Measurements from ENCODE around the gene CAB39L.
A peak's percentile ranks its signal among the peaks of the same experiment; 100 is the strongest.

The CAB39L gene

DNA sequence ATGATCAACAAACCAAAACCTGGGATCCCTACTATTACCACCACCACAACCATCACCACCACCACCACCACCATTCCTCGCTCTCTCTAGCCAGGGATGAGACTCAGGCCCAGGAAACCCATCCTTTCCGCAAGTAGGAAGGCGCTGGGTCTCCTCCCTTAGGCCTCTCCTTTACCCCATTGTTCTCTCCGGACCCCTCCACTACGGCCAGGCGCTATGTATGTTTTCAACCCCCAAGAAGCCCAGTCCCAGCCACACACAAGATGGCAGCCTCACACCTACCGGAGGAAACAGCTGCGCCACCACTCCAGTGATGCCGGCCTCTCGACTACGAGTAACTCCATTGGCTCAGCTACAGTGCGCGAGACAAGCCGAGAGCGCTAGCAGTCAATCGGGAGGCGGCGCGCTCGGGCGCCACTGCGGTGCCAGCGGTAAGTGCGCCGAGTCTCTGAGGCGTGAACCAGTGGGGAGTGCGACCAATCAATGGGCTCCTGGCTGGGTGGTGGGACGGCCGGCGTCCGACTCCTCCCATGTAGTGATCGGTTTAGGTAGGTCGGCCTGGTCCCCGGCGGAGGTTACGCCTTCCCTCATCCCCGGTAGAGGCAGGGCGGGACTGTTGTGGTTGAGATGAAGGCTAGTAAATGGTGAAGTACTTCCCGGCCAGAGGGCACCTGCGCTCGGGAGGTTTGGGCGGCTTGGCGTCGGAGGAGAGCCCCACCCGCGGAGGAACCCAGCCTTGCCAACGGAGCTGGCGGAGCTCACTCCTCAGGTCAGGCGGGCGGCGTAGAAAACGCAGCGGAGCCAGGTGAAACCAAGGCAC is at the start of gene CAB39L, which contains the start of gene SETDB2:
Gene CAB39L (minus strand): TSS at position 361 of the 820 bp plus-strand sequence. CDS start 61,154 bp downstream, outside the sequence.
Gene SETDB2 (plus strand): TSS at position 571 of the 820 bp plus-strand sequence. CDS start 7,620 bp downstream, outside the sequence.
- peak; percentile 95 for DNase-seq (ENCODE audit: low spot score)

DNA sequence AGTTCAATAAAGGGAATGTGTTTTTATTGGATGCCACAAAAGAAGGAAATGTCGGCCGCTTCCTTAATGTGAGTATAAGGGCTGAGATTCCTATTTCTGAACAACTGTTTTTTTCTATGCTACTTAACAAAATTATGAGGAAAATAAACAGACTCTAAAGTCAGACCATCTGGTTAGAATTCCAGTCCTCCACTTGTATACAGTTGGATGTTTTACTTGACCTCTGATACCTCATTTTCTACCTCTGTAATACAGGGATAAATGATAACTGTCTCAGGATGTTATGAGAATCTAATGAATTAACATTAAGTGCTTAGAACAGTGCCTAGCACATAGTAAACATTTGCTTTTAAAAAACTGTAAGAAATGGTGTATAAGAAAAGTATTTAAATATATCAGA is 44.7 kb upstream of the CAB39L start:
- no peak for DNase-seq (ENCODE audit: low spot score)

DNA sequence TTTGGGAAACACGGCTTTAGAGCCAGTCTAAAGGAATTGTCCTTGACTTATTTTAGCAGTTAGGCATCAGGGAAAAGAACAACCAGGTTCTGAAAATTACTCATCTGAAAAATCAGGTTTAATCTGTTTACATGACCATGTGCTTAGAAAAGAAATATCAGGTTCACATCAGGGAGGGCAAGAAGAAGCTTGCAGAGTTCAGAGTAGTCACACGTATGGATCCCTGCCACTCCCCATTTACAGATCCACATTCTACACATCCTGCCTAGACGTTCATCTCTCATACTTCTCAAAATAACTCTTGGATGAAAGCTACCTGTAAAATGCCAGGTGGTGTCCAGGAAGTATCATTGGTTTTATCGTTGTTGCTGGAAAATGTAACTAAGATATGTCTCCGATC is 37.9 kb upstream of the CAB39L start:
- no peak for DNase-seq (ENCODE audit: low spot score)

DNA sequence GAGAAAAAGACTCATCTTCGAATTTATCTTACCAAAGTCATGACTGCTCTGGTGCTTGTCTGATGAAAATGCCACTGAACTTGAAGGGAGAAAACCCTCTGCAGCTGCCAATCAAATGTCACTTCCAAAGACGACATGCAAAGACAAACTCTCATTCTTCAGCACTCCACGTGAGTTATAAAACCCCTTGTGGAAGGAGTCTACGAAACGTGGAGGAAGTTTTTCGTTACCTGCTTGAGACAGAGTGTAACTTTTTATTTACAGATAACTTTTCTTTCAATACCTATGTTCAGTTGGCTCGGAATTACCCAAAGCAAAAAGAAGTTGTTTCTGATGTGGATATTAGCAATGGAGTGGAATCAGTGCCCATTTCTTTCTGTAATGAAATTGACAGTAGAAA is 32.7 kb upstream of the CAB39L start:
- DNase-seq (ENCODE audit: low spot score), result no peak

DNA sequence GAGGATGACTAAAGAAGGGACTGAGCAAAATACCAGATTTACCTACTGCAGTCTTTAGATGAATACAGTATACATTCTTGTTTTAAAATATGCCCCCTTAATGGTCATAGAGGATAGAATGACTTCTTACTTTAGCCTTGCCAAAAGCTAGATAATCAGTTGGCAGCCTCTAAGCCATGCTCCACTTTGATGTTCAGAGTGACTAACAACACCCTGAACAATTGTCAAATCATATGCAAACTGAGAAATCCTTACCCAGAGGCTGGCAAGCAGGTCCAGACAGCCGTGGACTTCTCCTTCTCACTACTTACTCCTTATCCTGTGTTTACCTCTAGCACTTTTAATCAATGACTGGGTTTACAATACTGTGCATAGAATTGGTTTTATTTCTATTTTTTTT is 28.3 kb upstream of the CAB39L start:
- DNase-seq (ENCODE audit: low spot score), result no peak

DNA sequence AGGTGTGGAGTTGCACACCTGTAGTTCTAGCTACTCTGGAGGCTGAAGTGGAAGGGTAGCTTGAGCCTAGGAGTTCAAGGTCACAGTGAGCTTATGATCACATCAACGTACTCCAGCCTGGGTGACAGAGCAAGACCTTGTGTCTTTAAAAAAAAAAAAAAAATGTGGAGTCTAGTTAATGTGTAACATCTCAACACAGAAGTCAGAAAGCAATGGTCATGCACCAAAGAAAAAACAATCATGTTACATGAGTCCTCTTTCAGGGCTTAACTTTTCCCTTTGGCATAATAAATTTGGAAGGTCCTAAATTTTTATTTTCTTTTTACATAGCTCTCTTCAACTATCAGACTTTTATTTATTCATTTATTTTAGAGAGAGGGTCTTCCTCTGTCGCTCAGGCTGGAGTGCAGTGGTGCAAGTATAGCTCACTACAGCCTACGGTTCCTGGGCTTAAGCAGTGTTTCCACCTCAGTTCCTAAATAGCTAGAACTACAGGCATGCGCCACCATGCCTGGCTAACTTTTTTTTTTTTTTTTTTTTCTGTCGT is 22.5 kb upstream of the CAB39L start:
- no peak for DNase-seq (ENCODE audit: low spot score)

DNA sequence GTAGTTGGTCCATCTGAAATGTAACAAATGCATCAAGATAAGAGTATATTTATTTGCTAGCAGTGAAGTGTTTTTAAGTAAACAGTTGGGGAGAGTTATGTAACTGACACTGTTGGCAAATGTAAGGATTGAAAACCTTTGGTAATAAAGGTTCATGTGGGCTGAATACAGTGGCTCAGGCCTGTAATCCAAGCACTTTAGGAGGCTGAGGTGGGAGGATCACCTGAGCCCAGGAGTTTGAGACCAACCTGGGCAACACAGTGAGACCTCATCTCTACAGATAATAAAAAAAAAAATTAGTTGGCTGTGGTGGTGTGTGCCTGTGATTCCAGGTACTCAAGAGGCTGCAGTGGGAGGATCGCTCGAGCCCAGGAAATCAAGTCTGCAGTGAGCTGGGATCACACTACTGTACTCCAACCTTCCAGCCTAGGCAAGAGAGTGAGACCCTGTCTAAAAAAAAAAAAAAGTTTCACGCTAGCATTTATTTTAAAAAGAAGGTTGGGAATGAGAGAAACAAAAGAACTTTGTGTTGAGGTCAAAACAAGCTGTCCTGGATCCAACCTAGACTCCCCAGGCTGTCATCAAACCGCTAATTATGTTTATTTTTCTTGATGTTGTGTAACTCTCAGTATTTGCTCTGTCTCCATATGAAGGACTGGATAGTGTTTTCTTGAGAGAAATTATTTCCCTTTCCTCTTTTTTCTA is 20.9 kb upstream of the CAB39L start:
- no peak for DNase-seq (ENCODE audit: low spot score)

DNA sequence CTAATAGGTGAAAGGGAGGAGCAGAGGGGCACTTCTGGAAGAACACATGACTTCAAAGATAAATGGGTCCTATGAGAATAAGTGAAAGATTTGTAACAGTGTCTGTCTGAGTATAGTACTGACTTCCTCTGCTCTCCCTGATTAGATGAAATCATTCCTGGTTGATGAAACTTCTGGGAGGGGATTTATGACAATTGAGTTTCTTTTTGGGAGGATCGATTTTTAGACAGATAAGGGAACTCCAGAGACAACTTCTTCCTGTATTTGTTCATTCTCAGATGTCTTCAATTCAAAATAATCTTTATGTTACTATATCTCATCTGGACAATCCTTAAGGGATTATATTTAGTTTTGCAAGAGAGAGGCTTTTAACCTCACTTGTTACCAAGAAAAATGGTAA is 20.2 kb upstream of the CAB39L start:
- DNase-seq (ENCODE audit: low spot score), result no peak

DNA sequence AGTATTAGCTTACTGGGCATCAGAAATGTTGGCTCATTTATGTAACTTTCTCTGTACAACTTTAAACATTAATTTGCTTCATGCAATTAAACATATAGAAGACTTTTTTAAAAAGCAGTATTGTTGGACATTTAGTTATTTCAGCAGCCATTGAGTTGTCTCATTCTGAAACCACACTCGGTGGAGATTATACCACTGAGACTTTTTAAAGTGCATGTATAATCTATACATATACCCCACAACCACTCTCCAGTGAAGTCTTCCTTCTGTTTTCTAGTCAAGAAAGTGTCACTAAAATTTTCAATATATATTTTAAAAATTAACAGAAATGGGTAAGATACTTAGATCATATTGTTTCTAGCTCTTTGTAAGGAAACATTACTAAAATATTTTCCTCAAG is 15.7 kb upstream of the CAB39L start:
- no peak for DNase-seq (ENCODE audit: low spot score)

DNA sequence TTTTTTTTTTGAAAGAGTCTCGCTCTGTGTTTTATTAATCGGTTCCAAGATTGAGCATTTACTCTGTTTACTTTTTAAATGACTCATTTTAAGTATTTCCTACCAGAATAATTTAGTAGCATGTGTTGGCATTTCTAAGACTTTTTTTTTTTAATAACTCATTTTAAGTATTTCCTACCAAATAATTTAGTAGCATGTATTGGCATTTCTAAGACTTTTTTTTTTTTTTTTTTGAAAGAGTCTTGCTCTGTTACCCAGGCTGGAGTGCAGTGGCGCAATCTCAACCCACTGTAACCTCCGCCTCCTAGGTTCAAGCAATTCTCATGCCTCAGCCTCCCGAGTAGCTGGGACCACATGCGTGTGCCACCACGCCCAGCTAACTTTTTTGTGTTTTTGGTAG is 13.4 kb upstream of the CAB39L start:
- no peak for DNase-seq (ENCODE audit: low spot score)

DNA sequence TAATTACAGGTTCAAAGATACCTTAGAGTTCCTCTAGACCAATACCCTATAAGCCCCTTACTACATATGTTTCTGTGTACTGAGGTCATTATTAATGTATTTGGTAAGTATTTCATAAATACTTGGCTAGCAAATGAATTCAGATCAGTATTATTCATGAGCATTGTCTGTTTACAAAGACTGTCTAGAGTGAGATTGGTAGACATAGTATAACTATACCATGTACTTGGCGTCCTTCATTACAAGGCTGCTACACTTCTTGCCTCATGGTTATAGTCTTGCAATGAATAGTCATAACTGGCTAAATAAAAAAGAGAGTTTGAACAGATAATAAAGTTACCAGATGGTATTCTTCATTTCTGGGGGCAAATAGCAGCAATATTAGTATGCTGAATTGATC is 12.3 kb upstream of the CAB39L start:
- DNase-seq (ENCODE audit: low spot score), result no peak

DNA sequence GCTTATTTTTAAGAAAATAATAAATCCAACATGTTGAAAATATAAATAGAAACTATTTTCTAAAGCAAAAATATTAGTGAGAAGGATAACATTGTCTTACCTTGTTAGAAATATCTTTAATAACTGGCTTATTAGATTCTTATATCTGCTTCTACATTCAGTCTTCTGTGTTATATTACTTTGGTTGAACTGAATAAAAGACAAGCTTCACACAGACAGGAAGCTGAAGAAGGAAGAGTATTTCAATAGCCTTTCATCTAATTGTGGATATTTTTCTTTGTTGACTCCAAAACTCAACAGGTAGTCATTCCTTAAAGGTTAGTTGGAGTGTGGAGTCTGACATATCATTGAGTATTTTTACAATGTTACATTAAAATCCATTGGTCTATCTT is 11.1 kb upstream of the CAB39L start:
- no peak for DNase-seq (ENCODE audit: low spot score)

DNA sequence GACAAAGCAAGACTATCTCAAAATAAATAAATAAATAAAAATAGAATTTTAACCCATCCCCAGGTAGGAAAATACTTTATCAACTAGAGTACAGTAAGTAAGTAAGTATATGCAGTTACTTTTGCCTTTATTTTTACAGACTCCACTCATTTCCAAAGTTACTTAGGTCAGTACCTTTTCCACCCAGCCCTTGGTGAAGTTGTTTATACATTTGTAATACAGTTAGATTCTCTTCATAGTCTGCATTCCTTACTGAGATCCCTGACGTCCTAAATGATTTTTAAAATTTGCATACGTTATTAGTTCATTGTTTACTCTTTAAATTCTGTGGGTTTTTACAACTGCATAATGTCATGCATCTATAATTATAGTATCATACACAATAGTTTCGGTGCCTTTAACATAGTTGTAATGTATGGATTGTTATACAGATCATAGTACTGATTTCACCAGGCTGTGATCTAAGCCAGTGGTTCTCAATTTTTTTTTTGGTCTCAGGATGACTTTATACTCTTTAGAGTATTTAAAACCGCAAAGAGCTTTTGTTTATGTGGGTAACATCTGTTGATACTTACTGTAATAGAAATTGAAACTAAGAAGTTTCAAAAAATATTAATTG is 10.6 kb upstream of the CAB39L start:
- DNase-seq (ENCODE audit: low spot score), result no peak

DNA sequence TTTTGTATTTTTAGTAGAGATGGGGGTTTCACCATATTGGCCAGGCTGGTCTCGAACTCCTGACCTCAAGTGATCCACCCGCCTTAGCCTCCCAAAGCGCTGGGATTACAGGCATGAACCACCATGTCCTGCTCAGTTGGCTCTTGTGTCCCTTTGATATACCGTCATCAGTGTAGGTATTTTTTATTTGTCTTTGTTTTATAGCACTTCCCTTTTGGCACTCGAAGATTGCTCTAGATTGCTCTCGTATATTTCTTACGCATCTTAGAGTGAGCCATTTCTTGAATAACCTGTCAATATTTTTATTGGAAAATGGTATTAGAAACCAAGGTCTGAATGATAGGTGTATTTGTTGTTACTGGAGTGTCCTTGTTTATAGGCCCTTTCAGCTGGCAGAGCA is 9.6 kb upstream of the CAB39L start:
- no peak for DNase-seq (ENCODE audit: low spot score)

DNA sequence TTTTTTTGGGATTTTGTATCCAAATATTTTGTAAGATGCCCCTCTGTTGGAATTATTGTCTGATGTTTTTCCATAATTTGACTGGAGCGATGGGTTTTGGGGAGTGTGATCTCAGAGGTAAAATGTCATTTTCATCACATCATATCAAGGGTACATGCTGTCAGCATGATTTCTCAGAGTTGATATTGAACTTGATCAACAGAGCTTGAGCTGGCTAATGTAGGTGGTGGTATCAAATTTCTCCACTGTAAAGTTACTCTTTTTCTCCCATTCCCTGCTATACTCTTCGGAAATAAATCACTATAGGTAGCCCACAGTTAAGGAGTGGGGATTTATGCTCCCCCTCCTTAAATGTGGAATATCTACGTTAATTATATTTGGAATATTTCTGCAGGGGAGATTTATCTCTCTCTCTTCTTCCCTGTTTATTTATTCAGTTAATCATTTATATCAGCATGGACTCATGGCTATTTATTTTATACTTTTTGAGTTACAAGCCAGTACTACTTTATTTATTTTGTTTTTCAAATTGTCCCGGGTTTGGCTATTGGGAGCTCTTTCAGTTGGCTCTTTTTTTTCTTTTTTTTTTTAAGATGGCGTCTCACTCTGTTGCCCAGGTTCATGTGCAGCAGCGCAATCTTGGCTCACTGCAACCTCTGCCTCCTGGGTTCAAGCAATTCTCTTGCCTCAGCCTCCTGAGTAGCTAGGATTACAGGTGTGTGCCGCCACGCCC is 9.0 kb upstream of the CAB39L start:
- no peak for DNase-seq (ENCODE audit: low spot score)

DNA sequence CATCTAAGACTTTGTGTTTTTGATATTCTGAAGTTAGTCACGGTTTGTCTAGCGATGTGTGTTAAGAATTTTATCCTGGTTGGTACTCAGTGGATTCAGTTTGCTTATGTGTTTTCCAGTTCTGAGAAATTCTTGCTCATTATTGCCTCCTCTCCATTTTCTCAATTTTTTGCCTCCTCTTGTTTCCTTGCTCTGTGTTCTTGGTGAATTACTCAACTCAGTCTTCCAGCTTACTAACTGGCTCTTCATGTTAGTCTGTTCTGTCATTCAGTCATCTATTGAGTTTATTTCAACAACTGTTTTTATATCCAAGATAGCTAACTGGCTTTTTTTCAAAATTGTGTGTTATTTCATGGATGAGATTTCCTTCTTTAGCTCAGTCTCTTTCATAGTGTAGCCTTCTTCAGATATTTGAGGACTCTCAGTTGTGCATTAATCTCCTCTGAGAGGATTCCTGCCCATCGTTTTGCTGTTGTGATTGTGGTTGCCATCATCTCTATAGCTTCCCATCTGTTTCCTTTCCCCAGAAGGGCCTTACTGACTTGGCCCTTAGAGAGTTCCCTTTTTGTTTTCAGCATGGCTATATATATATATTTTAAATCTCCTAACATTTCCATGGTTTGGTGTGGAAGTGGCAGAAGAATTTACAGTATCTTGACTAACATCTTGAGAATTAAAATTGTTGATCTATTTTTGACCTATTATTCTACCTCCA is 6.4 kb upstream of the CAB39L start:
- DNase-seq (ENCODE audit: low spot score), result no peak

DNA sequence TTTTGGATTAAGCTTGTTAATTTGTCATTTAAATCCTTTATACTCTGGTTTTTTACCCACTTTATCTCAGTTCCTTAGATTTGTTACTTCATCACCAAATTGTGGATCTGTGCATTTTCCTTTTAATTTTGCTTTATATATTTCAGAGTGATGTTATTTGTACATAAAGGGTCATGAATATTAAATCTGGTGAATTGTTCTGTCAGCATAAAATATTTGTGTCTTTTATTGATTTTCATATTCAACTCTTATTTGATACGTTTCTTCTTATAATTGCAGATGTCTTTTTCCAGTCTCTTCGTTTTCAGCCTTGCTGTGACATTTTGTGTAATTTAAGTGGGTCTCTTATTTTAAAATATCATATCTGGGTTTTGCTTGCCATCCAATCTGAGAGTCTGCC is 4.9 kb upstream of the CAB39L start:
- no peak for DNase-seq (ENCODE audit: low spot score)

DNA sequence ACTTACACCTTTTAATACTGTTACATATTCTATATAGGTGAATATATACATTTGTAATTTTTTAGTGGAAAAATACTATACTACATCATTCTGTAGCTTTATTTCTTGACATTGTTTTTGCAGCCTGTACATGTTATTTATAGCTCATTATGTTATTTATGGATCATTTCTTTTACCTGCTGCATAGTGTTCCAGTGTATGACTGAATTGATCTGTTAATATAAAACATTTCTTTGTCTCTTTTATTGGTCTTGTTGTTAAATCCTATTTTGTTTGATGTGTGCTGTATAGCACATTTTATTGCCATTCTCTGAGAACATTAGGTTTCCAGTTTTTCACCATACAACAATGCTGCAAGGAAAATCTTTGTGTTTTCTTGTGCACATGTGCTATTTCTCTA is 2.6 kb upstream of the CAB39L start:
- DNase-seq (ENCODE audit: low spot score), result no peak

DNA sequence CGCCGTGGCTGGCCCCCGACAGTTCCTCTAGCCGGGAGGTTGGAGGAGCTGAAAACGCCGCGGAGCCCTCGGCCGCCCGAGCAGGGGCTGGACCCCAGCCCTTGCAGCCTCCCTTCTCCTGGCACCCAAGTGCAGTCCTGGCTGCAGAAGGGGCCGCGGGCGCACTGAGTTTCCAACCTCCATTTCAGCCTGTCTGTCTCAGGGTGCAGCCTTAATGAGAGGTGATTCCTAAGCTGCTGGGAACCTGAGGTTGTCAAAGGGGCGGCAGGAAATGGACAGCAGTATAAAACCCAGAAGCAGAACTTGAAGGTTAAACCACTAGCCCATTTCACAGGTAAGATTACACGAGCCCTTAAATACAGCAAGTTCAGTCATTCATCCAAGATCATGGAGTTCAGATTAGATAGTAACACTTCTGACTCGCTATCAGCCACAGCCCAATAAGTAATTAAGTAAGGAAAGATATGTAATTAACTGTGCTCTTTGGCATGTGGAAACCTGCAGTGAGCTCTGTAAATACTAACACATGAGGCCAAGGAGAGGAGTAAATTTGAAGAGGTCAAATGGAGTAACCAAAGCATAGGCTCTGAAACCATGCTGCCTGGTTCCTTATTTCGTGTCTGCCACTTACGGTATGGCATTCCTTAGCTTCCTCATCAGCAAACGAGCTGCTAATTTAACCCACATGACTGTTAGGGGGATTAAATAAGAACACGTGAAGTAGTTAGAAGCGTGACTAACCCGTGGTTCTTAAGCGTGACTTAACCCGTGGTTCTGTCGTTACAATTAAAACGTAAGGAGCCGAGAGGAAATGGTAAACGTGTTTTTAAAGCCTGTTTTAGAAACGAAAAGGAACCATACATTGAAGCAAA is 896 bp upstream of the CAB39L start:
- DNase-seq (ENCODE audit: low spot score), result peak; percentile 63

DNA sequence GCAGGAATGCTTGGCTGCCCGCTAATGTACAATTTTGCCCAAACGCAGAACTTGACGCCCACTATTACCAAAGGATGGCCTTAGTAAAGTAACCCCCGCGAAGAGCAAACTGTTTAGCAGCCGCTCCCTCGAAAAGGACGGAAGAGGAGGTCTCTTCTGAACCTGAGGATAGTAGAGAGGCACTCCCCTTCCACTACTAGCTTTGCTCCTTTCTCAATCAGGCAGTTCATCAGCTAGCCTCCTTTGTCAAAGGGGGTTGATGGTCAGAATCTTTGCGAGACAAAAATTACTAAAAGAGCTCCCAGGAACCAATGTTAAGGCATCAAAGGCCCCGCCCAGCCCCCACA is 534 bp downstream of the CAB39L start:
- DNase-seq (ENCODE audit: low spot score), result no peak

DNA sequence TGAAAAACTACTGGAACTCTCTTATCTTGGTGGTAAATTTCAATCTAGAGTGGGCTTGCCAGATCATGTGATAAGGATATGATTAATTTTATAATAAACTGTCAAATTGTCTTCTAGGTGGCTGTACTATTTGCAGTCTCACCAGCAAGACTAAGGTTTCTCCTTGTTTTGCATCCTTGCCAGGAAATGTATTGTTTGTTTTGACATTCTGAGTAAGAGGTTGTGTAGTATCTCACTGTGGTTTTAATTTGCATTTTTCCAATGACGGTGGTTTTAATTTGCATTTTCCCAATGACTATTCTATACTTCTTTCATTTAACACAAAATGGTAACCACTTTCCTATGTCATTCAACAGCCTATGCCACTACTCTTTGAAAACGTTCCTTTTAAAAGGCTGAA is 2.0 kb downstream of the CAB39L start:
- no peak for DNase-seq (ENCODE audit: low spot score)

Measured in COLO829 (cell line).